NCI-H69 (cell line): Measurements from ENCODE around the gene ELAC1.
"Not testable (repeated sequence)": the region's sequence is repeated elsewhere in the genome, so short reads cannot be mapped to it uniquely, and the experiment has no call there.

ENCODE experiments used
- DNase-seq: peaks from one replicate; lab custom pipeline; 2025; lab: John Stamatoyannopoulos, UW

Gene ELAC1

DNA sequence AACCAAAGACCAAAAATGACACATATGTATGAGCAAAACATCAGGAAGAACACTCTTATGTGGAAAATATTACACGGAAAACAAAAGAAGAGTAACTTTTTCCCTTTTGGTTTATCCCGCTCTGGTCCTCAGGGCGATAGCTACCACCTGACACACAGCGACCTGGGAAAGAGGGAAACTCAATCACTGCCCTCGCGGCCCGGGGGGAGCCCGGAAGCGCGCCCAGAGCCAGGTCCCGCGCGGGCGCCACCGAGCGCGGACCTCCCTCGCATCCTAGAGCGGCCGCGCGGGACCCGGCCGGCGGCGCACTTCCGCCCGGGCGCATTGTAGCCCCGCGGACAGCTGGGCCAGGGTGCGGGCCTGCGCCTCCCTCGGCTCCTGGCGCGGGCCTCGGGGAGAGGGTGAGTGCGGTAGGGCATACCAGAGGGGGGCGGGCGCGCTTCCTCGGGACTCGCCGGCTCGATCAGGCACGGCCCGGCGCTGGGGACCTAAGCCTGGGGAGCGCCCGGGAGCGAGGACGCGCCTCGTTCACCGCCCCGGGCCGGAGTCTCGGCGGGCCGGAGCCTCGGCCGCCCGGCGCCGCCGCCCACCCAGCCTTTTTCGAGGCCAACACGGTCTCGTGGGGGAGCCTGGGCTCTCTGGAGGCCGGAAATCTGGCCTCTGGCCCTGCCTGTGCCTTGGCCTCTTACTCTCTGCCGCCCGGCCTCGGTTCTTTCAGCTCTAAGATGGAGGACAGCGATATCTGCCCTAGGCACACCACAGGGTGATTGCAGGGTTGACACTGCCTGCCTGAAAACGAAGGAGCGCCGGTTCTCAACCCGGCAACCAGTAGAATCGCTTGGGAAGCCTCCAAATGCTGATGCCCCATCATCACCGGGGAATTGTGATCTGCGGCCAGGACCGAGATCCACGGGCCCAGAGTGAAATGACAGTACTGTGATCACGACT is at the start of gene ELAC1:
ELAC1 (plus strand) TSS at position 327 of the 948 bp plus-strand sequence. CDS start 6,365 bp downstream, outside the sequence.
- peak; percentile 99 for DNase-seq

- no peak for DNase-seq
These were observed 49.7 kb upstream of the ELAC1 start for GRCh38 chr18:50918153-50918552.

DNA sequence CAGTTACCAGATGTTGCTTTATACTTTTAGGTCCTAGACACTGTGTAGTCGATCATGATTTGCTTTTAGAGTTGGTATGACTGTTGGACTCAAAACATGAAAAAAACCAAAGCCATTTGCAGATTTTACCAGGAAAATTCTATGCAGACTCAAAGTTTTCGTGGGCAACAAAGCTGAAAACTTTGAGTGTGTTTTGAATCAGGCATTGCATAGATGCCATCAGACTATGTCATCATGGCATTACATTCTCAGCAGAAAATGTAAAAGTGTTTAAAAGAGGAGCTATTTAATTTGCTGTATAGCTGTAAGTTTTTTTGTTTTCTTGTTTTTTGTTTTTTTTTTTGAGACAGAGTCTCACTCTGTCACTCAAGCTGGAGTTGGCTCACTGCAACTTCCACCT is 43.5 kb upstream of the ELAC1 start:
- DNase-seq, result no peak

- DNase-seq, result no peak
These were observed 41.3 kb upstream of the ELAC1 start for GRCh38 chr18:50926521-50926920.

DNA sequence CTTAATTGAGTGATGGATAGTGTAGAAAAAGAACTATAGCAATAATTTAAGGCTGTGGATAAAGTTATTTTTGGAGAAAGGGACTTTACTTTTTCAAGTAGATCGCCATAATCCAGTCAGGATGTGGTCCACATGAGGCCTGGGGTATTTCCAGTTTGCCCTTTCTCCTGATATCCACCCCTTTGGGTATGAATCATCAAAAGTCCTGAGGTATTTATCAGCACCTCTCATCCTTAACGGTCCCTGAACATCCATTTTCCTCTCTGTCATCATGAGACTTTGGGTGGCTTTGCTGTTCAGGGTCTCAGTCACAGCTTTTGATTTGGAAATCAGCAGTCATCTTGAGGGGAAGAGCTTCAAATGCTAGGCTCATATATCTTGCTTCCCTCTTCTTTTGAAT is 39.3 kb upstream of the ELAC1 start:
- no peak for DNase-seq

GRCh38 chr18:50933684-50934083 is 34.2 kb upstream of the ELAC1 start:
- no peak for DNase-seq

DNA sequence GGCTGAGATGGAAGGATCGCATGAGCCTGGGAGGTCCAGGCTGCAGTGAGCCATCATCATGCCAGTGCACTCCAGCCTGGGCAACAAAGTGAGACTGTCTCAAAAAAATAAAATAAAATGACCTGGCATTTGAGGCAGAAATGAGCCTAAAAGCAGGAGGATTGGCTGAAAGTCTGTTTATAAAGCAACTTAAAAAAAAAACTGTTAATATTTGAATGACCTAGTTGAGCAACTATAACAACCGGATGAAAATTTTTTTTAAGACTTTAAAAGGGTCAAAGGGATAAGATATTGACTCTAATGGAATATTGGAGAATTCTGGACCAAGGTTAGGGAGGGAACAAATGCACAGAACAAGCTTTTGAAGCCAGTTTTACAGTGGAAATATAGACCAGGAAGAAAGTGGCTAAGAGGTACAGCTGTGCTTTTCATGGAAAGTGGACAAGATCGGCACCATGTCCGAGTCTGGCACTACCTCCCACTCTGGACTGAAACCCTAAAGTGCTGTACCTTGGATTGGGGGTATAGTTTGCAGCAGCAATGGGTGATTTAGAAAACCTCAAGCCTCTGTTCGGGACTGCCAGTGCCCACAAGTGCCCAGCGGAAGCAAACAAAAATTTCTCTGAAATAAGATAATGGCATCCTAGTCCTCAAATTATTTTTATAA is 33.2 kb upstream of the ELAC1 start:
- no peak for DNase-seq

DNA sequence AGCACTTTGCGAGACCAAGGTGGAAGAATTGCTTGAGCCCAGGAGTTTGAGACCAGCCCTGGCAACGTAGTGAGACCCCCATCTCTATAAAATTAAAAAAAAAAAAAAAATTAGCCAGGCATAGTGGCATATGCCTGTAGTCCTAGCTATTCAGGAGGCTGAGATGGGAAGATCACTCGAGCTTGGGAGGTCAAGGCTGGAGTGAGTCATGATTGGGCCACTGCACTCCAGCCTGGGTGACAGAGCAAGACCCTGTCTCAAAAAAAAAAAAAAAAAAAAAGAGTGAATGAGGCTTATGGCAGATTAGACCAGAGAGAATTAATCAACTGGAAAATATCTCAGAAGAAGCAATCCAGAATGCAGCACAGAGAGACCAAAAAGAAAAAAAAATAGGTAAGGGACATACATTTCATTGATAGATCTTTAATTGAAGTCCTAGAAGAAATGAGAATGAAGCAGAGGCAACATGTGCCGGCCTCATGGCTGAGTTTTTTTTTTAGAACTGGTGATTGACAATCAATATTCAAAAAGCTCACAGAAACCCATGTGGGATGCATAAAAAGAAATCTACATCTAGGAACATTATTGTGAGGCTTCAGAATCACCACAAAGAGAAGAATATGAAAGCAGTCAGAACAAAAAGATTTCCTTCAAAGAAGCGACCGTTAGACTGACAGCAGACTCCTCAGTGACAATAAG is 32.2 kb upstream of the ELAC1 start:
- DNase-seq, result no peak

- no peak for DNase-seq
These were observed 30.7 kb upstream of the ELAC1 start for GRCh38 chr18:50937183-50937582.

- DNase-seq, result no peak
These were observed 28.9 kb upstream of the ELAC1 start for GRCh38 chr18:50938912-50939311.

DNA sequence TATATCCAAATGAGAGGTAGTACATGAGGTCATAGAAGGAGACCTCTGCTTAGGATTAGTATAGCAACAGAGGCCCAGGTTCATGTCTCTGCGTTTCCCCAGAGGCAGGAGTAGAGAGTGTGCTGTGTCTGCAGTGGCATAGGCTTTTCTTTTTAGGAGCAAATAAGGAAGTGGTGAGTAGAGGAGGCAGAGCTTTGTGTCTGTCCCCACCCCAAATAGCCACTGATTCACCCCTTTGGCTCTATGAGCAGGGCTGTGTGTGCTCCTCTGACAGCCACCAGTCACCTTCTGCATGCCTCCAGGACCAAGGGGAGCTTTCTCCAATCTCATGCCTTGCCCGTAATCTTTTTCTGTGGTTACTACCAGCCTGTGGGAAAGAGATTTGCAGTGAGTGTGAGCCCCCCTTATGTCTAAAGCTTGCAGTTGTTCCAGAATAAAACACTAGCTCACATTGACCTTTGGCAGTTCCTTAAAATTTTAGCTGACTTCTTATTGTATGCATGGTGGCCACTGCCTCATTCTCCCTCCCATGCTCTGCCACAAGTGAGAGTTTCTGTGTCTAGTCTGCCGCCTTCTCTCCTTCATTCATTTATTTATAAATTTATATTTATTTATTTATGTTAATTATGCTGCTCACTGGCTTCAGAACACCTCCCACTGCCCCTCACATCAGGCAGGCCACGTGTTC is 23.5 kb upstream of the ELAC1 start:
- no peak for DNase-seq

- DNase-seq, result not testable (repeated sequence)
These were observed 21.9 kb upstream of the ELAC1 start for GRCh38 chr18:50945918-50946317.

DNA sequence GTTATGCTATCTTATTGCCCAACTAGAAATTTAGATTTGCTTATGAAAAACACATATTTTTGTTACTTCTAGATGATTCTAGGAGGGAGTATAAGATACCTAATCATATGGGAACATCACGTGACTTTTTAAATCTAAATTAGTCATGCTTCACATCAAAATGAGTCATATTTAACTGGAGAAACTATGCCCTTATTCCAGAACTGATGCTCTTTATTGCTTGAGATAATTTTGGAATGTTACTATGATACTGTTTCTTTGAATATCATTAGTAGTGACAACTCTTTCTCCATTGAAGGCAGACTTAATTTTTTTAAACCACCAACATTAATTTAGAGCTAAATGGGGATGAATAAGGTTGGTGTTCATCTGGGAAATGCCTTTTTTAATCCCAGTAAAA is 19.9 kb upstream of the ELAC1 start:
- DNase-seq, result no peak

DNA sequence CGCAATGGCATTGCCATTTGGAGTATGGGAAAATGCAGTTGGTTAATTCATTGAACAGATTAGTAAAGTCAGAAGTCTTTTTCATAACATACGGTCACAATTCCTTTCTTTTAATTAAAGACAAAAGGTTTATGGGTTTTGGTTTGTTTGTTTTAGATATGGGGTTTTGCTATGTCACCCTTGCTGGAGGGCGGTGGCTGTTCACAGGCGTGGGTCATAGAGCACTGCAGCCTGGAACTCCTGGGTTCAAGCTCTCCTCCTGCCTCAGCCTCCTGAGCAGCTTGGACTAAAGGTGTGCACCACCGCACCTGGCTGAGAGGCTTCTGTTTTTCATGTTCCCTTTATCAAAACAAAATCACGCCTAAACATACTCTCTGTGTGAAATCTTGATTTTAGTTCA is 18.7 kb upstream of the ELAC1 start:
- DNase-seq, result no peak

- DNase-seq, result no peak
These were observed 17.2 kb upstream of the ELAC1 start for GRCh38 chr18:50950626-50951025.

- no peak for DNase-seq
These were observed 14.0 kb upstream of the ELAC1 start for GRCh38 chr18:50953822-50954221.

DNA sequence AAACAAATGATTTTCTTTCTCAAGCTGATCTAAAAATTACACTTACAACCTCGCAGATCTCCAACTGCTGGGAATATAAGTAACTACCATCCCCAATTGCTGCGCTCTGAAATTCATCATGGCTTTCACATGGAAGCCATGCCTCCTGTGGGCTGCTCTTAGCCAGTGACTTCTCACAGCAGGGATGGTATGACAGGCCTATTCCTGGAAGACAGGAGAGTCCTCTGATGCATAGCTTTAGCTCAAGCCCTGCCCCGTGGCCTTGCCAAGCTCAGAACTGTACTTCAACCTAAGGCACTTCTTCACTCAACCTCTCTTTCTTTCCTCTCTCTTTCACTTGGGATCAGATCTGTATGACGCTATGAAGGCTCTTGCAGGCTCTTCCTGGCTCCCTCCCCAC is 12.6 kb upstream of the ELAC1 start:
- no peak for DNase-seq

- no peak for DNase-seq
These were observed 11.7 kb upstream of the ELAC1 start for GRCh38 chr18:50956116-50956515.

DNA sequence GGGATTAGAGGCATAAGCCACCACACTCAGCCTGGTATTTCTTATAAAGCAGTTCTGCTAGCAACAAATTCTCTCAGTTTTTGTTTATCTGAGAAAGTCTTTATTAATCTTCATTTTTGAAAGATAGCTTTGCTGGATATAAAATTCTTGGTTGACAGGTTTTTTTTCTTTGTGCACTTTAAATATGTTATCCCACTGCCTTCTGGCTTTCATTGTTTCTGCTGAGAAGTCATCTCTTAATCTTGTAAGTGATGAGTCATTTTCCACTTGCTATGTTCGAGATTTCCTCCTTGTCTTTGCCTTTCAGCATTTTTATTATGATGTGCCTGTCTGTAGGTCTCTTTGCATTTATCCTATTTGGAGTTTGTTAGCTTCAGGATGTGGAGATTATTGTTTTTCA is 5.9 kb upstream of the ELAC1 start:
- no peak for DNase-seq

GRCh38 chr18:50969448-50969847 is 1.6 kb downstream of the ELAC1 start:
- DNase-seq, result peak; percentile 37

- DNase-seq, result peak; percentile 77
These were observed 2.2 kb downstream of the ELAC1 start for GRCh38 chr18:50970006-50970405.

DNA sequence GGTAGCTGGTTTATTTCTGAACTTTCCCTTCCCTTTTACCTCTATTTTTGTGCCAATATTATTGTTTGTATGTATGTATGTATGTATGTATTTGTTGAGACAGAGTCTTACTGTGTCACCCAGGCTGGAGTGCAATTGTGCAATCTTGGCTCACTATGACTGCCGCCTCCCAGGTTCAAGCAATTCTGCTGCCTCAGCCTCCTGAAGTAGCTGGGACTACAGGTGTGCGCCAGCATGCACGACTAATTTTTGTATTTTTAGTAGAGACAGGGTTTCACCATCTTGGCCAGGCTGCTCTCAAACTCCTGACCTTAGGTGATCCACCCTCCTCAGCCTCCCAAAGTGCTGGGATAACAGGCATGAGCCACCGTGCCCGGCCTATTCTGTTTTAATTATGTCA is 4.6 kb downstream of the ELAC1 start:
- DNase-seq, result not testable (repeated sequence)
